IPS-NIHi7 (cell line): Measurements from ENCODE around the gene EDEM1.
A peak's percentile ranks its signal among the peaks of the same experiment; 100 is the strongest.

Experiments used
- DNase-seq: peaks from one replicate; pipeline ENCODE4 v3.0.0; 2012; ENCODE audit warnings: mixed read lengths; ENCODE audit errors: extremely low spot score

The EDEM1 gene

DNA sequence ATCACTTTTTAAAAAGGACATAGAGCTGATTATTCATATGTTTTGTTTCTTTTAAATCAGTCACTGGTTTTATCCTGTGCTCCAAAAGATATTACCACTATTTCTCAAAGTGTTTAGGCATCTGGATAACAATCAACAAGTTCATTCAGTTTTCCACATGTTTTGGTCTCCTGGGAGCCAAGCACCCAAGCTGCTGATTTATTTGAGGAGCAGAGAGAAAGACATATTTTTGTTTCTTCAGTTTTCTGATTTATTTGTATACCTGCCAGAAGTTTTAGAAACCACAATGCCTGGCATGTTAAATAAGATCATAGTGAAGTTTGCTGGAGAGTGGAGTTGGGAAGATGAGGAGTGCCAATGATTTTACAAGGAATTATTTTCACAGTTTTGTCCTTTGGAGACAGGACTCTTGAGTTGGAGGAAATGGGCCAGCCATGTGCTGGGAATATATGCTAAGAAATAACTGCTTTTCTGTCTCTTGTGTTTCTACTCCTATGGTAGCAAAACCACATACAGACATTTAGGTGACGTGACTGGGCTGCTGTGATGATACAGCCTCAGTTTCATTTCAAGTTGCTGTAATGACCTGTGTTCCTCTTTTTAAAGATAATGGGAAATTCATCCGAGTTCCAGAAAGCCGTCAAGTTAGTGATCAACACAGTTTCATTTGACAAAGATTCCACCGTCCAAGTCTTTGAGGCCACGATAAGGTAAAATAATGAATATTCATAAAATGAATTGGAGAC lies 11.7 kb downstream of the EDEM1 start:
- DNase-seq = no peak

DNA sequence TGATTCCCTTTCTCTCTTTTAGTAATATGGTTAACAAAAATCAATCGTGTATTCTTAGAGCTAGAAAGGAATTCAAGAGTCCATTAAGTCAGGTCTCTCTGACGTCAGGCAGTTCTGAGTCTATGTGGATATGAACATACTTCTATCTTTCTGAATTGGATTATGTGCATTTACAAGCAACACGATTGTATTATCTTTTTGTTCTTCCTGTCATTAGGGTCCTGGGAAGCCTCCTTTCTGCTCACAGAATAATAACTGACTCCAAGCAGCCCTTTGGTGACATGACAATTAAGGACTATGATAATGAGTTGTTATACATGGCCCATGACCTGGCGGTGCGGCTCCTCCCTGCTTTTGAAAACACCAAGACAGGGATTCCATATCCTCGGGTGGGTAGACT lies 14.0 kb downstream of the EDEM1 start:
- DNase-seq = no peak

DNA sequence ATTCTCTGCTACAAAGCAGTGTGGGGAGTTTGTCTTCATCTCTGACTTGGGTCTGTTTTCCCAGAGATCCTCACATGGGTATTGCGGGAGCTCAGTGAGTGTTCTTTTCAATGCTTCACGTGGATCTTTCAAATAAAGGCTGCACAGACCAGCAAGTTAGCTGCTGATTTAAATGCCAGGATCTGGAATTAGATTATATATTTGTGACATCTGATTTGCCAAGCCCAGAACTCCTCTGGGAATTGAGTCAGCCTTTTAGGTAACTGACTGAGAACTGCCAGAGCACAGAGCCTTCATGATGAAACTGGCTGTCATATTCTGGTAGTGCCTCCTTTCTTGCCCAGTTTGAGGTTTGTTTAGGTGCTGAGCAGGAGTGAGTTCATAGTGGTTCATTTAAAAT lies 14.7 kb downstream of the EDEM1 start:
- no peak for DNase-seq

DNA sequence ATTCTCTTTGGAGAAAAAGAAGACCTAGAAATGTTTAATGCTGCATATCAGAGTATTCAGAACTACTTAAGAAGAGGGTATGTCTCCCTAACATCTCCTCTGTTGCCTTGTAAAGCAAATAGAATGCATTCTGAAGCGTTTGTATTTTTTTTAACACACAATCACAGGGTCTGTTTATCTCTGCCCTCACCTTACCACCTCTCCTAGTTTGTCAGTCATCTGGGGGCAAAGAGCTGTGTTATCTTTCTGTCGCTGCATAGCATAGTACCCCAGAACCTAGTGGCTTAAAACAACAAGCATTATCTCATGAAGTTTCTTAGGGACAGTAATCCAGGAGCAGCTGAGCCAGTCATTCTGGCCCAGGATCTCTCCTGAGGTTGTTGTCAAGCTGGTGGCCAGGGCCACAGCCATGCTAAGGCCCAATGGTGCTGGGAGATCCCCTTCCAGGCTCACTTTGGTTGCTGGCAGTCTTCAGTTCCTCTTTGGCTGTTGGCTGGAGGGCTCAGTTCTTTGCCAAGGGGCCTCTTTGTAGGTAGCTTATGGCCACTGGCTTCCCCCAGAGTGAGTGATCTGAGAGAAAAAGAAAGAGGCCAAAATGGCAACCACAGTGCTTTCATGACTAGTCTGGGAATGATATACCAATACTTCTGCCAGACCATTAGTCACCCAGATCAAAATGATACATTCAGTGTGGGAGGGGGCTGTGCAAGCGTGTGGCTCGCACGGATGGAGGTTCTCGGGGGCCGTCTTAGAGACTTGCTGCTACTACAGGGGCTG lies 17.8 kb downstream of the EDEM1 start:
- no peak for DNase-seq

DNA sequence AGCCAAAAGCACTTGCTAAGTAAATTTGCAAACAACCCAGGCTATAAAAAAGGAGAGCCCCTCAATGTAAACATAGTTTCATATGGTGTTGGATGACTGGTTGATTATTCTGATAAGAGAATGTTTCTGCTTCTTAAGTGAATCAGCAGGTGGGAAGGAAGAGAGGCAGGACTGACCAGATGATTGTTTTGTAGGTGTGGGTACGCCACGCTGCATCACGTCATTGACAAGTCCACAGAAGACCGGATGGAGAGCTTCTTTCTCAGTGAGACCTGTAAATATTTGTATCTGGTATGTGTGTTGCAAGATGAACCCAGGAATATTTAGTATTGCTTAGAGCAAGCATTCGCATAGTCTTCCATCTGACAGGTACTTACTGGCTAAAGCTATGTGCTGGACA lies 23.4 kb downstream of the EDEM1 start:
- no peak for DNase-seq

DNA sequence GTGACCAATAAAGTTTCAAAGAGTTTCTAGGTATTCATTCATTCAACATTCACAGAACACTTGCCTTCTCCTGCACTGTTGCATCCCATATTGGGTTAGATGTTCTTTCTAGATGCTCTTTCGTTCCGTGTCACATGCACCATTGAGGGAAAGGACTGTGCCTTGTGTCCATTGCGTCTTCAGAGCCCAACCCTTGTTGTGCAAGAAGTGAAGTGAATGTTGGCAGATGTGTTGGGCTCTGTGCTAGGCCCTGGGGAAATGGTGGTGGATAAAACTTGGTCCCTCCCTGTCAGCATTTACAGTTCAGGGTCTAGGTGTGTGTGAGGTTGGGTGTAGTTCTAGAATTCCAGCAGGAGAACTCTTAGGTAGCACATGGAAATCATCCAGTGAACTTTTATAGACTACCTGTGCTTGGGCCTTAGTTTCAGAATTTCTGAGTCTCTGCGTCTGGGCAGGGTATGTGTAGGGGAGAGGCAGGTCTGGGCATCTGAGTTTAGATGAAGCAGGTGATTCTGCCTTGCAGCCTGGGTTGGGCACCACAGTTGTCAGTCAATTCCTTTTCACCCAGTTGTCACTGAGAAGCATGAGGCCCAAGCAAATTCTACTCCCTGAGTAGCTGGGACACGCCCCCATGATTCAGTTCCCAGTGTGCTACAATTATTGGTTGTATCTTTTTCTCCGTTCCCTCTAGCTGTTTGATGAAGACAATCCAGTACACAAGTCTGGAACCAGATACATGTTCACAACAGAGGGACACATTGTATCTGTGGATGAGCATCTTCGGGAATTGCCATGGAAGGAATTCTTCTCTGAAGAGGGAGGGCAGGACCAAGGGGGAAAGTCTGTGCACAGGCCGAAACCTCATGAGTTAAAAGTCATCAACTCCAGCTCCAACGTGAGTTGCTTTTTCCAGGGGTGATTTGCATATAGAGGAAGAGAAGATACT lies 25.4 kb downstream of the EDEM1 start:
- DNase-seq = peak; percentile 44

DNA sequence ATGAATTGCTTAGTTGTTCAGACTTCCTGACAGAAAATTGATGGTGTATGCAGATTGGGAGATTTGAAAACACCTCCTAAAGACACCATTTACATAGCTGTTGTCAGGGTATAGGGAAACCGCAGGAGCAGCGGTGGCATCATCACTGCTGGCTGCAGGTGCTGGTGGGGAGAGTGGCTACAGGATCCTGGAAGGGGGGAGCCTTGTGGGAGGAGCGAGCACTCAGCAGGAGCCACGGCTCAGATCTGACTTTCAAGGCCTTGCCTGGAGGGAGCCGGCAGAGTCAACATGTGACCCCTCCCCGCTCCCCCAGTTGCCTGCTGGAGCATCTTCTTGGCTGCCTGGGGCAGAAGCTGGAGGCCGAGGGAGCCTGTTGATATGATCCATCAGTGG lies 26.1 kb downstream of the EDEM1 start:
- peak; percentile 77 for DNase-seq

DNA sequence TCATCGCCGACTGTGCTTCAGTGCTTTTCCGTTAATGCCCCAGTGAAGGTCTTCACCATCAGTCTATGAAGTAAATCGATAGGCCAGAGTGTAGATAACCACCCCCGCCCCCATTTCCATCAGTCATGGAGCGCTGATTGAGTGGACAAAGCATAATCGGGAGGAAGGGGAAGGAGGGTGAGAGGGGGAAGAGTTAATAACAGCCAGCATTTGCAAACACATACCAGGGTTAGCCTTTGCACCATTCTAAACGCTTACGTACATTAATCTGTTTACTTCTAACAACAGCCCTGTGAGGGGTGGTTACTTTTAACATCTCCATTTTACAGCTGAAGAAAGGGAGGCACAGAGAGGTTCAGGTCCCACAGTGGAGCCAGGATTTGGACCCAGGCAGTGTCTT lies 26.8 kb downstream of the EDEM1 start:
- no peak for DNase-seq

DNA sequence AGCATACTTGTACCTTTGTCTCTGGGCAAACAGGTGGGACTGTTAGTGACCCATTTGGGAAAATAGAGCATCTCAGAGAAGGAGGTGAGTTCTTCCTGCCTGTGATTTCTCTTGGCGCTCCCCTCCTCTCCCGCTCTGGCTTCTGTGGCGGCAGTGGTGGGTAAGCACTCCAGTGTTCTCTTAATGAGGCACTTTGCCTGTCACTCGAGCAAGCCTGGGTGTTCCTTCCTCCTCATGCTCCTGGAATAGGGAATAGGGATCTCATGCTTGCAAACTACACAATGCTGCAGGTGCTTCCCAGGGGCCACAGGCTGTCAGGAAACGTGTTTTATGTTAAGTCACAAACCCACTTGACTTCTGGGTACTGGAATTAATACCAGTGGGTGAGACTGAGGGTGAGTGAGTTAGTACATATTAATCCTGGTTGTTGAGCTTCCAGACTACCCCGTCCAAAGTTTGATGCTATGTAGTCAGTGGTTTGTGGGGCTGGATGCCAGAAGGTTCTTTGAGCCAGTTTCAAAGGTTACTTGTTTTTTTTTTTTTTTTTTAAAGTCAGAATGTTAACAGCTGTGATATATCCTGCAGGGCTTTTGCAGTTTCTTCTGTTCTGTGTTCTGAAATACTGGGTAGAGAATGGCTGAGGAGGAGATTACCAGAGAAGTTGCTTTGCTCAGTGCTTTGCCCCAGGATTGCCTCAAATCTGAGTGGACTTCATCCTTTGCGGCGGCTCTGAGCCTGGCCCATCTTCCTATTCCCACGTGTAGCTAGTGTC lies 30.5 kb downstream of the EDEM1 start:
- DNase-seq = no peak

DNA sequence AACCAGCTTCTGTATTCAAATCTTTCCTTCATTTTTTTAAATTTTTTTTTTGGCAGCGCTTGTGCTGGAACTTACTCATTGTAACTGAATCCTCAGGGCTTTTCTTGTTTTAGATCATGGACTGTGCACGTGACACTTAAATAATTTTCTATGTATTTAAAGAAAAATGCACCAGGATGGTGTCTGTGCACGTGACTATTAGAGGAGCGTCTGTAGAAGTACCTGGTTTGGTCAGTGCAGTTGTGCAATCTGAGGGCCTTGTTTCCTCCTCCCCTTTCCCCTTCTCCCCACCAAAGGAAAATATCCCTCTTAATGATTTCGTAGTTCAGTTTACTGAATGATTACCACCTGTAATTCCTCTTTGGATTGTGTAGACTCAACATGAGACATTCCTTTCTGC lies 31.3 kb downstream of the EDEM1 start:
- DNase-seq = no peak

DNA sequence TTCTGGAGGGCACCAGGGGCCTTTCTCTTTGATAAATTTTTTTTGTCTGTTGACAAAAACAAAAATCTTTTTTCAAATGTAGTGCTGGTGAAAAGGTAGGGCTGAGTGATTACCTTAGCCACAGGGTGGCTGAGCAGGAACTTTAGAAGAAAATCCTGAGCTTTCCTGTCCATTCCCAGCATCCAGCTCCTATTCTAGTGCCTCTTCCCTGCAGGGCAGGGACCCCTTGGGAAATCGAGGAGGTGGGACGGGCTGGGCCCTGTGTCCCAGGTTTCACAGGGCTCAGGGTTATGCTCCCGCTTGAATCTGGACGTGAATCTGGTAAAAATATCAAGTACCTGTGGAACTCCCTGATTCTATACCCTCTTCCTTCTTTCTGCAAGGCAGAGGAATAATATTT lies 31.7 kb downstream of the EDEM1 start:
- peak; percentile 25 for DNase-seq

DNA sequence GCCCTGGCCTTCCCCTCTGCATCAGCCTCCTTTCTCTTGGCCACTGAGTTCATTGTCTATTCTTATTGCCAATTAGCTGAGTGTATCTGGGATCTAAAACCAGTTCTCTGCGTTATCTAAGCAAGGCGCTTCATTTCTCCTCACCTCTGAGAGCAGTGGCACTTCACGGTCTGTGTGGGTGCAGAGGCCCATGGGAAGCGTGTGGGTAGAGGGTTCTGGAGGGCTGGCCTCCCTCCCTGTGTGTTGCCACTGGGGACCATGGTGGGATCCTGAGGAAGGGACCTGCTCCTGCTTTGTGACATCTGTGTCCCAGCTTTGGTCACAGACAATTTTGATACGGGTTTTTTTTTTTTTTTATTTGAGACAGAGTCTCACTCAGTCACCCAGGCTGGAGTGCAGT lies 32.7 kb downstream of the EDEM1 start:
- DNase-seq = no peak

DNA sequence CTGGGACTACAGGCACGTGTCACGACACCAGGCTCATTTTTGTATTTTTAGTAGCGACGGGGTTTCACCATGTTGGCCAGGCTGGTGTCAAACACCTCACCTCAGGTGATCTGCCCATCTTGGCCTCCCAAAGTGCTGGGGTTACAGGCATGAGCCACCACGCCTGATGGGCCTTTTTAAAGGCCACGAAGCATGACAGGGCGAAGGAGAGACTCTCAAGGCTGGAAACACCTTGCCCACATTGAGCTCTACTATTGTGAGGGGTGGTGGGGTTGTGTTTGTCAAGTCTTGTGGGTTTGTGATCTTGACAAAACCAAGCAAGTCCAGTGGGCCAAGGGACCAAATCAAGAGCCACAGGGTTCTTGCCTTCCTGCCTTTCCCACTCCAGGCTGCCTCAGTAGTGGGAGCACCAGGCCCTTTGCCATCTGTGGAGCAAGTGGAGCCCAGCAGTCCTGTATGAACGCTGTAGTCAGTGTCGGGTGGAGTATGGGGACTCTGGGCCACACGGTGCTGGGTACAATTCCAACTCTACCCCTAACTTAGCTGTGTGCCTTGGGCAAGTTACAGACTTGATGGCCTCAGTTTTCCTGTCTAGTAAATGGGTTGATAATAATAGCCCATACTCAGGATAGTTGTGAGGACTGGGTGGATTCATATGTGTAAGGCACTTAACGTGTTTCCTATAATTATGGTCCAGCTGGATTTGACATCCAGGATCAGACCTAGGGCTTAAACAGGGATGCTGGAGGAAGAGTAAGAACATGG lies 33.3 kb downstream of the EDEM1 start:
- no peak for DNase-seq

DNA sequence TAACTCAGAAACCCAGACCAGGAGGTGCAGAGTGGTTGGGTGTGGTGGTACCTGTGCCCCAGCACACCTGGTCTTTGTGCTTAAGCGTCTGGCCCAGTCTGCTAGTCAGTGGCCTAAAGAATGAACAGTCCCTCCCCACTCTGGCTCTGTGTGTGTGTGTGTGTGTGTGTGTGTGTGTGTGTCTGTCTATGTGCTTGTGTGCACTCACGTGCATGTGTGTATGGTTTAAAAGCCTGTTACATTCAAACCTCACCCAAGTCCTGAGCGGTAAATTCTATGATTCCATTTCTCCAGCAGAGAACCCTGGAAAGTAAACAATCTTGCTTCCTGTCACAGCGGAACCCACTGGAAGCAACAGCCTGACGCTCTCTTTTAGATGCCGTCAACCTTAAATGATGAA lies 34.2 kb downstream of the EDEM1 start:
- DNase-seq = no peak

DNA sequence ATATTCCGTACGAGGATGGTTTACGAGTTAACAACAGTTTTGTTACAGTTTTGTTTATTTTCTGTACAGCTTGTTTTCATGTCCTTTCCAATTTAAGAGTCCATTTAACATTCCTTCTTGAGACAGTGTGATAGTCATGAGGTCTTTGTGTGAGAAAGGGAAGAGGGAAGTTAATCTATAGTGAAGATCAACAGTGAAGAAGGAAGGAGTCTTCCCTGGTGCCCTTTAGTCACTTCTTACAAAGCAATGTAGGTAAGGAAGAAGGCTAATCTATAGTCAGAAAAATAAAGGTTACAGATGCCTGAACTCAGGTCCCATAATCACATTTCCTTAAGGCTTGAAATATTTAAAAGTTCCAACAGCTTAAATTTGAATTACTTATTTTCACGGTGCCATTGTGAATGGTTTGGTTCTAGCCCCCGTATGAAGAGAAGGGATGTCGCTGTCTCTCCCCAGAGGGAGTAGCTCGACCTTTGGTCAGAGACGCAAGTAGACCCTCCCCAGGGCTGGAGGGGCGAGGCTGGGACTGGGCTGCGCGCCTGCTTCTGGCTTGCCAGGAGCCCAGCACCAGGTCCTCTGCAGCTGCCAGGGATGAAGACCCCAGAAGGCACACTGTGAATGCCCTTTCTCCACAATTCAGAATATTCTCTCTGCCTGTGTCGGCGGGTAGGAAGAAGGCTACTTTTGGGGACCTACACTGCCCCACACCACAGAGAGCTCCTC lies 34.9 kb downstream of the EDEM1 start:
- no peak for DNase-seq

DNA sequence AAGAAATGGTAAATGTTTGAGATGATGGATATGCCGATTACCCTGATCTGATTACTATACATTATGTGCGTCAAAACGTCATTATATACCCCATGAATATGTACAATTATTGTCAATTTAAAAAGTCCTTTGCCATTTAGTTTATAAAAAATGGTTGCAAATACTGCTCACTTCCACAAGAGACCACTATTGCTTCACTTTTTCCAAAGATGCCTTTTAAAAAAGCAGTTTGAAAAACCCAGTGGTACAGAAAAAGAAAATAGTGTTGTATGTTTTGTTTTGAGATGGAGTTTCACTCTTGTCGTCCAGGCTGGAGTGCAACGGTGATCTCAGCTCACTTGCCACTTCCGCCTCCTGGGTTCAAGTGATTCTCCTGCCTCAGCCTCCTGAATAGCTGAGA lies 39.3 kb downstream of the EDEM1 start:
- DNase-seq = no peak

DNA sequence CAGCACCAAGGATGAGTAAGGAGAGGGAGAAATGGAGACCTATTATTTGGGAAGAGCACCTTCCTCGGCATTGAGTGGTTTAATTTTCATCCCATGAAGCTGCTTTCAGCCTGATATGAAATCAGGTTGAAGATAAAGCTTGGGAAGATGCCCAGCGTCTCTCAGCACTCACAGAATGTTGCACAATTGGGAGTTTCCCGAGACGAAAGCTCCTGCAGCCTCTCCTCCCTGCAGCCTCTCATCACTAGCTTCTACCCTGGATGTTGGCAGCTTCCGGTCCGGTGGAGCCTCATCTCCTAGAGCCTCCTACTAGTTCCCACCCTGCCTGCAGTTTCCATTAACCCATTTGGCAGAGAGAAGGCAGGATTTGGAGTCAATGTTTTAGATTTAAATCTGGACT lies 40.3 kb downstream of the EDEM1 start:
- DNase-seq = no peak

DNA sequence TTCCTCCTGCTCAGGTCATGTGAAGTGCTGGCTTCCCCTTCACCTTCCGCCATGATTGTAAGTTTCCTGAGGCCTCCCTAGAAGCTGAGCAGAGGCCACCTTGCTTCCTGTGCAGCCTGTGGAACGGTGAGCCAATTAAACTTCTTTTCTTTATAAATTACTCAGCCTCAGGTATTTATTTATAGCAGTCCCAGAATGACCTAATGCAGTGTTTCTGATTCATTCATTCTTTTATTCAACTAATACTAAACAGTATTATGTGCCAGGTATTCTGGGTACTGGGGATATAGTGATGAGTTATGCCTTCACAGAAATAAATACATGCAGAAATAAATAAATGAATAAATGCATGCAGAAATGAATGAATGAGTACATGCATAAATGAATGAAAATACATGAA lies 41.9 kb downstream of the EDEM1 start:
- DNase-seq = no peak

DNA sequence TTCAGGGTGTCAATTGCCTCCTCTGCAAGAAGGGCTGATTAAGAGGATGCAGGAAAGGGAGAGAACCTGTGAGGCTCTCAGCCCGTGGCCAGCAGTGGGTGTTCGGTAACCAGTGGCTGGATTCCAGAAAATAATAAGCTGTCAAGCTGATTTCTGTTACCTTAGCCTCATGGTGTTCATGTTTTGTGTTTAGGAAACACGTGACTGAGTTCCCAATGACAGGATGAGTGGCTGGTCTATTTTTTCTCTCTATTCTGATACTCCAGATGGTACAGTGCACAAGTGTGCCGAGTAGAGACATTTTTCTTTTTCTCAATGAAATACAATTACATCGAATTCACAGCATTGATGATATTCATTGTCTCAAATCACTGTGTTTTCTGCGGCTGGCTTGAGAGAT lies 43.6 kb downstream of the EDEM1 start:
- DNase-seq = no peak

DNA sequence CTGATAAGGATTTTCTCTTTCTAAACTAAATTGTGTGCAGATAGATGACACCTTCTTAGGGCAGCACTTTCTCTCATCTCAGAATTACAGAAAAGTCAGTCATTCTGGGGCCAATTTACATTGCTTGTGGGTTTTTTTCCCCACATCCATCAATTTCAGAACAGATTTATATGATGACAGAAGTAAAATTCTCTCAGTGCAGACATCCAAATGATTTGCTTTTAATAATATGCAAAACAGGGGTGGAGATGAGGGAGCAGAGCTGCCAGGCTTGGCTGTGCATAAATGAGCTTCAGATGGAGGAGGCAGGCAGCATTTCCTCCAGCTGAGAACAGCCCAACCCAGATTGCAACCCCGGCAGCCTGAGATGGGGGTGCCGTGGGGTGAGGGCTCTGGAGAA lies 44.0 kb downstream of the EDEM1 start:
- no peak for DNase-seq
